ENCODE measurements around the gene SRRD. TPM values are rescaled to one million over a fixed set of nuclear protein-coding genes. Genes with fewer than 3 reads are reported as not detected.

The SRRD gene
- total RNA-seq, 1 donor from 2014 or later, result 34.4 TPM

DNA sequence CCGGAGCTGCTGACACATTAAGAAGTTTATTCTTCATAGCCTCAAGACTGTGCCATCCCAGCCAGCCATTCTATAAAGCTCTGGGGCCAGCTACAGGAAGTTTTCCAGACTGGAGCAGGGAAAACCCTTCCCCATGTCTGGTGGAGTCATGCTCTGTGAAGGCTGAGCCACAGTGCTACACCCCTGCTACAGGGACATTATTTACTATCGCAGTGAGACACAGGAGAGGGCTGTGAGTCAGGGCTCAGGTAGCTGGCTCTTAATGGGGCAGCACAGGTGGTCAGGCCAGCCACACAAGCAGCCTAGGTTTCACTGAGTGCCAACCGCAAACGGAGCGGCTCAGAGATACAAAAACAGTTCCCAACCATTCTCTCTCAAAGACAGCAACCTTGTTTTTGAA lies 12.2 kb upstream of the SRRD start:
- H3K27me3 ChIP-seq (ENCODE audit: insufficient read depth, low read length), result no peaks in the 10 kb centered on the region
- H4K20me1 ChIP-seq (ENCODE audit: insufficient read depth, low read length), result no peaks in the 10 kb centered on the region
- peak overlapping the region; percentile 62 for H3K4me3 Mint-ChIP-seq (ENCODE audit: unreplicated experiment)
- DNase-seq (ENCODE audit: low read depth) (peak; percentile 97), FAIRE-seq (peak; percentile 76)
- H3K4me1 Mint-ChIP-seq (ENCODE audit: low read depth, unreplicated experiment), result peaks cover 54% of the 10 kb centered on the region
- no peaks in the 10 kb centered on the region for H3K9me3 Mint-ChIP-seq (ENCODE audit: unreplicated experiment)
- H3K4me3 ChIP-seq (ENCODE audit: insufficient read depth, low read depth, low read length), result peak overlapping the region; percentile 17
- no peak for TF ChIP-seq EZH2 (IDR thresholded peaks at IDR 0.05; ENCODE audit: insufficient read depth, low read length)
- TF ChIP-seq, protein P1, sequence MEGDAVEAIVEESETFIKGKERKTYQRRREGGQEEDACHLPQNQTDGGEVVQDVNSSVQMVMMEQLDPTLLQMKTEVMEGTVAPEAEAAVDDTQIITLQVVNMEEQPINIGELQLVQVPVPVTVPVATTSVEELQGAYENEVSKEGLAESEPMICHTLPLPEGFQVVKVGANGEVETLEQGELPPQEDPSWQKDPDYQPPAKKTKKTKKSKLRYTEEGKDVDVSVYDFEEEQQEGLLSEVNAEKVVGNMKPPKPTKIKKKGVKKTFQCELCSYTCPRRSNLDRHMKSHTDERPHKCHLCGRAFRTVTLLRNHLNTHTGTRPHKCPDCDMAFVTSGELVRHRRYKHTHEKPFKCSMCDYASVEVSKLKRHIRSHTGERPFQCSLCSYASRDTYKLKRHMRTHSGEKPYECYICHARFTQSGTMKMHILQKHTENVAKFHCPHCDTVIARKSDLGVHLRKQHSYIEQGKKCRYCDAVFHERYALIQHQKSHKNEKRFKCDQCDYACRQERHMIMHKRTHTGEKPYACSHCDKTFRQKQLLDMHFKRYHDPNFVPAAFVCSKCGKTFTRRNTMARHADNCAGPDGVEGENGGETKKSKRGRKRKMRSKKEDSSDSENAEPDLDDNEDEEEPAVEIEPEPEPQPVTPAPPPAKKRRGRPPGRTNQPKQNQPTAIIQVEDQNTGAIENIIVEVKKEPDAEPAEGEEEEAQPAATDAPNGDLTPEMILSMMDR (IDR thresholded peaks at IDR 0.05; ENCODE audit: insufficient read depth, low read depth, low read length), result no peak
- no peaks in the 10 kb centered on the region for H3K9me3 ChIP-seq (ENCODE audit: insufficient read depth, low read depth, low read length)
- peaks cover 31% of the 10 kb centered on the region for H3K4me1 ChIP-seq (ENCODE audit: insufficient read depth, low read length)
- peak overlapping the region; percentile 67 for H3K4me2 ChIP-seq (ENCODE audit: low read length)
- peaks cover 19% of the 10 kb centered on the region for H3K36me3 ChIP-seq (ENCODE audit: insufficient read depth, low read length)
- H3K27ac ChIP-seq (ENCODE audit: low read depth, low read length), result peak overlapping the region; percentile 90
- no peak overlapping the region for H2AFZ ChIP-seq (ENCODE audit: low read depth, low read length)
- H3K27ac Mint-ChIP-seq (ENCODE audit: unreplicated experiment), result peak overlapping the region; percentile 96
- peak overlapping the region; percentile 49 for H3K9ac ChIP-seq (ENCODE audit: low read length)
- peaks cover 24% of the 10 kb centered on the region for H3K36me3 Mint-ChIP-seq (ENCODE audit: low read depth, unreplicated experiment)
- peaks cover 4% of the 10 kb centered on the region for H3K79me2 ChIP-seq (ENCODE audit: insufficient read depth, low read length)
- H3K27me3 Mint-ChIP-seq (ENCODE audit: low read depth, unreplicated experiment), result no peaks in the 10 kb centered on the region

DNA sequence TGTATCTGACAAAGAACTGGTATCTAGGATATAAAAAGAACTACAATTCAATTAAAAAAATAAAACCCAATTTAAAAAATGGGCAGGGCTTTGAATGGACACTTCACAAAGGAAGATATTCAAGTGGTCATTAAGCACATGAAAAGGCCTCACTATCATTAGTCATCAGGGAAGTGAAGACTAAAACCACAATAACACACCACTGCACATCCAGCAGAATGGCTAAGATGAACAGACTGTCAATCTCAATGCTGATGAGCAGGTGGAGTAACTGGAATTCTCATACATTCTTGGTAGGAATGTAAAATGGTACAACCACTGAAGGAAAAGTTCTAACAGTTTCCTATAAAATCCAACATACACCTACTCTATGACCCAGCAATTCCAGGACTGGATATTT lies 9.0 kb upstream of the SRRD start:
- peak; percentile 56 for FAIRE-seq
- no peaks in the 10 kb centered on the region for H3K27me3 Mint-ChIP-seq (ENCODE audit: low read depth, unreplicated experiment)

More for the DNA sequence above, 9.0 kb upstream of the SRRD start:
- Histone ChIP-seq H2AFZ (ENCODE audit: low read depth, low read length) (no peak overlapping the region), H3K4me1 (ENCODE audit: insufficient read depth, low read length) (peaks cover 53% of the 10 kb centered on the region), H3K27ac (ENCODE audit: low read depth, low read length) (no peak overlapping the region), H3K4me2 (ENCODE audit: low read length) (no peak overlapping the region), H3K9me3 (ENCODE audit: insufficient read depth, low read depth, low read length) (no peaks in the 10 kb centered on the region), H3K36me3 (ENCODE audit: insufficient read depth, low read length) (peaks cover 8% of the 10 kb centered on the region), H3K4me3 (ENCODE audit: insufficient read depth, low read depth, low read length) (no peak overlapping the region), H3K79me2 (ENCODE audit: insufficient read depth, low read length) (peaks cover 13% of the 10 kb centered on the region), H3K27me3 (ENCODE audit: insufficient read depth, low read length) (no peaks in the 10 kb centered on the region), H3K9ac (ENCODE audit: low read length) (no peak overlapping the region), H4K20me1 (ENCODE audit: insufficient read depth, low read length) (no peaks in the 10 kb centered on the region)
- Mint-ChIP-seq H3K9me3 (ENCODE audit: unreplicated experiment) (no peaks in the 10 kb centered on the region), H3K36me3 (ENCODE audit: low read depth, unreplicated experiment) (peaks cover 13% of the 10 kb centered on the region), H3K4me3 (ENCODE audit: unreplicated experiment) (peak overlapping the region; percentile 4), H3K27ac (ENCODE audit: unreplicated experiment) (peak overlapping the region; percentile 96), H3K4me1 (ENCODE audit: low read depth, unreplicated experiment) (peaks cover 74% of the 10 kb centered on the region)
- peak; percentile 56 for DNase-seq (ENCODE audit: low read depth)
- no peak for TF ChIP-seq EZH2 (IDR thresholded peaks at IDR 0.05; ENCODE audit: insufficient read depth, low read length)
- TF ChIP-seq, protein P1 (IDR thresholded peaks at IDR 0.05; ENCODE audit: insufficient read depth, low read depth, low read length), result no peak

Measured in astrocyte (in vitro differentiated cells and primary cell).